Activated CD4-positive, alpha-beta T cell treated with anti-CD3 and anti-CD28 coated beads, Interleukin-2, Interleukin-6, amounts not matched to agents 100 ng/mL and 50 ng/mL, durations not matched to agents 16 hours and 8 hours (primary cell): Measurements from ENCODE around the gene PSMB11.
"Not testable (repeated sequence)": the region's sequence is repeated elsewhere in the genome, so short reads cannot be mapped to it uniquely, and the experiment has no call there.

Experiments used
- DNase-seq: peaks from one replicate; pipeline ENCODE4 v3.0.0-alpha.2; 2020

Gene PSMB11, protein sequence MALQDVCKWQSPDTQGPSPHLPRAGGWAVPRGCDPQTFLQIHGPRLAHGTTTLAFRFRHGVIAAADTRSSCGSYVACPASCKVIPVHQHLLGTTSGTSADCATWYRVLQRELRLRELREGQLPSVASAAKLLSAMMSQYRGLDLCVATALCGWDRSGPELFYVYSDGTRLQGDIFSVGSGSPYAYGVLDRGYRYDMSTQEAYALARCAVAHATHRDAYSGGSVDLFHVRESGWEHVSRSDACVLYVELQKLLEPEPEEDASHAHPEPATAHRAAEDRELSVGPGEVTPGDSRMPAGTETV

DNA sequence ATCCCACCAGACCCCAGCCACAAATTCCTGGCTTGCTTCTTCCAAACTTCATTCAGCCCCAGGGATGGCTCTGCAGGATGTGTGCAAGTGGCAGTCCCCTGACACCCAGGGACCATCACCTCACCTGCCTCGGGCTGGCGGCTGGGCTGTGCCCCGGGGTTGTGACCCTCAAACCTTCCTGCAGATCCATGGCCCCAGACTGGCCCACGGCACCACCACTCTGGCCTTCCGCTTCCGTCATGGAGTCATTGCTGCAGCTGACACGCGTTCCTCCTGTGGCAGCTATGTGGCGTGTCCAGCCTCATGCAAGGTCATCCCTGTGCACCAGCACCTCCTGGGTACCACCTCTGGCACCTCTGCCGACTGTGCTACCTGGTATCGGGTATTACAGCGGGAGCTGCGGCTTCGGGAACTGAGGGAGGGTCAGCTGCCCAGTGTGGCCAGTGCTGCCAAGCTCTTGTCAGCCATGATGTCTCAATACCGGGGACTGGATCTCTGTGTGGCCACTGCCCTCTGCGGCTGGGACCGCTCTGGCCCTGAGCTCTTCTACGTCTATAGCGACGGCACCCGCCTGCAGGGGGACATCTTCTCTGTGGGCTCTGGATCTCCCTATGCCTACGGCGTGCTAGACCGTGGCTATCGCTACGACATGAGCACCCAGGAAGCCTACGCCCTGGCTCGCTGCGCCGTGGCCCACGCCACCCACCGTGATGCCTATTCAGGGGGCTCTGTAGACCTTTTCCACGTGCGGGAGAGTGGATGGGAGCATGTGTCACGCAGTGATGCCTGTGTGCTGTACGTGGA lies at the start of gene PSMB11:
Gene PSMB11, plus strand, starts transcription at position 51 of the 804 bp plus-strand sequence. Its CDS starts 14 bp downstream, at position 65.
- no peak for DNase-seq

- DNase-seq = no peak
Observed at GRCh38 chr14:22993517-22993916, 48.5 kb upstream of the PSMB11 start.

DNA sequence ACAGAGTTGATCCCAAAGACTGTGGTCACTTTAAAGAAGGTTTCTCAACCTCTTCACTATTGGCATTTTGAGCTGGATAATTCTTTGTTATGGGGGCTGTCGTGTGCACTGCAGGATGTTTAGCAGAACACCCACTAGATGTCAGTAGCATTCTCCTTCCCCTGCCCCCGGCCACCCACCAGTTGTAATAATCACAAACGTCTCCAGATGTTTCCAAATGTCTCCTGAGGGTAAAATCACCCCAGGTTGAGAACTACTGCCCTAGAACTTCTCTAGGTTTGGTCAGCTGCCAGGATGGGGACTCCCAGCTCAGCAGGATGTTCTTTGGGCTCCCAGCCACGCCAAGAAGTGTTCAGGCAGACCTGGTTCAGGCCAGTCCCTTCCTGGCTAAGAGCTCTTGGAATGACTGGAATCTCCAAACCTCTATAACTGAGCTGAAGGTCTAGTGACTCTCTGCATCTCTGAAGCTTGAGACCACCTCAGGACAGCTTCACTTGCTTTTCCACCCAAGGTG lies 47.2 kb upstream of the PSMB11 start:
- DNase-seq = peak; percentile 33

DNA sequence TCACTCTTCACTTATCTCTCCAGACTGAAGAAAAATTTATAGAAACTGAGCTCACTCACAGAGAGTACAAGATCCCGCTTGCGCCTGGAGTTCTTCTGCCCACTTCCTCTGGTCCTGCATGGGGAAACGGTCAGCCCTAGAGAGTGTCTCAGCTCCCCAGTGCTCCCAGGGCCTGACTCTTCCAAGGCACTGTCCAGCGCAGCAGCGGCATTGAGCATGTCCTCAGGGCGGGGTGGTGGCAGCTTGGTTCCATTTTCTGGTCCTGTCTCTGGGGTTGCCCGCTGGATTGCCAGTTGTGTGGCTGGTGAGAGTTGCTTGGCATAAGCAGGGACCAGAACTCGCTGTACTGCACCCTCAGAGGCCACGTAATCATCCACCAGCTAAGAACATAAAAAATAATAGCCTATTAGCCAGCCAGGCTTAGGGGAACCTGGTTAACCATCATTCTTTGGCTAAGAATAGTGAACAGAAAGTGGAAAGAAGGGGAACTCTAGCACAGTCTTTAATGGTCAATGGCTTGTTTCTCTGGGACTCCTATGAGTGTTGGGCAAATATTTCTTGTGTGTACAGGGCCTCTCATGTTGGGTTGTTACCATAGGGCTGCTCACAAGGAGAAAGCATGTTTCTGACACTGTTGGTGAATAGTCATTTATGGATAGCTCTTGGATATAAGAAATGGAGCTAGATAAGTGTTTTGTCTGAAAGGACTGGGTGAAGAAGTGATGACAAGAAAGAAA lies 46.0 kb upstream of the PSMB11 start:
- DNase-seq = no peak

DNA sequence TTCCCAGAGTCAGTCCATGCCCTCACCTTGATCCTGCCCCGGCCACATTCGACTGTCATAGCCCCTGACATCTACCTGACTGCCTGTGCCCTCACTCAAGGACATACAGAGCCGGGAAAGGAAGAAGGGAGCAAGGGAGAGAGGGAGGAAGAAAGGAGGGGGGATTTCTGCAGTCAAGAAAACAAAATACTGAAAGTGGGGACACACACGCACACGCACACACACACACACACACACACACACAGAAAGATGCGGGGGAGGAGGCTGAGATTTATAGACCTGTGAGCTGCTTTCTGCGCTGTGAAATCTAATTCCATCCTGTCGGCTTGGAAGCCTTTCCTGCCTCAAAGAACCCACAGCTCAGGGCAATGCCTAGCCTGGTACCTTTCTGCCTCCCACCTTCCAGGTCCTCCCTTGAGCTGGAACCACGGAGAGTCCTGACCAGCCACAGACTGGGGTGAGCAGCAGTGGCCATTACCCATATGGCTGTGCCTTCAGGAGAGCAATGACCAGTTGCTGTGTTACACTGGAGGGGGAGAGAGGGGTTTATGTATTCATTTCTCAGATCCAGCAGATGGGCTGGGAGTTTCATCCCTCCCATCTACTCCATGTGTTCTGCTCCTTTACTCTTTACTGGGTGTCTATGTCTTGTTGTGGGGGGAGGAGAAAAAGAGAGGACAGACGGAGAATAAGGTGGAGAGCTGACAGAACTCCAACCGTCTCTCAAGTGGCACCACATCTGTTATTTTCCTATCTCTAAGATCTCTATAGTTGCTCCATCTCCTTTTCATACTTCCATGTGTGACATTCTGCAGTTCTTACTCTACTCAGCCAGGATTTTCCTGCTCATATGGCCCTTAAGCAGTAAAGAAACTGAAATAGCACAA lies 45.0 kb upstream of the PSMB11 start:
- DNase-seq = no peak

- DNase-seq = no peak
Observed at GRCh38 chr14:22997676-22998323, 44.2 kb upstream of the PSMB11 start.

- no peak for DNase-seq
Observed at GRCh38 chr14:22998329-22999012, 43.5 kb upstream of the PSMB11 start.

- DNase-seq = no peak
Observed at GRCh38 chr14:23000860-23001259, 41.2 kb upstream of the PSMB11 start.

DNA sequence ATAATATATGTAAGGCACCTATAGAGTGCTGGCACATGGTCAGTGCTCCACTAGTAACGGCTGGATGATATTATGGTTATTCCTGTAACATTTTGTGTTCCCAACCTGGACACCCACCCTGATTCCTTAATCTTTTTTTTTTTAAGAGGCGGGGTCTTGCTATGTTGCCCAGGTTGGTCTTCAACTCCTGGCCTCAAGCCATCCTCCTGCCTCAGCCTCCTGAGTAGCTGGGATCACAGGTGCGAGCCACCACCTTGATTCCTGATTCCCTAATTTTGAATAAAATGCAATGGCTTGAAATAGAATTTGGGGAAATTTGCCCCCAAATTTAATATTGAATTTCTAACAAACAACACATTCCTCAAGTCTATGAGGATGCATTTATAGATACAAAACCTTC lies 39.4 kb upstream of the PSMB11 start:
- DNase-seq = no peak

DNA sequence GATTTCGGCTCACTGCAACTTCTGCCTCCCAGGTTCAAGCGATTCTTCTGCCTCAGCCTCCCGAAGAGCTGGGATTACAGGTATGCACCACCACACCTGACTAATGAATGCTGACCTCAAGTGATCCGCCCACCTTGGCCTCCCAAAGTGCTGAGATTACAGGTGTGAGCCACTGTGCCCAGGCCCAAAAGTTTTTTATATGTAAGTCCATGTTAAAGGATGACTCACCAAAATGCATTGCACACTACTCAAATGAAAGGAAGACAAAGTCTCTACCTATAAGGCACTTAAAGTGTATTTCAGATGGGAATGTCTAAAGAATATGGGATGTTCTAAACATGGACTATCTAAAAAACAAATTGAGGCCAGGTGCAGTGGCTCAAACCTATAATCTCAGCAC lies 37.7 kb upstream of the PSMB11 start:
- not testable (repeated sequence) for DNase-seq

DNA sequence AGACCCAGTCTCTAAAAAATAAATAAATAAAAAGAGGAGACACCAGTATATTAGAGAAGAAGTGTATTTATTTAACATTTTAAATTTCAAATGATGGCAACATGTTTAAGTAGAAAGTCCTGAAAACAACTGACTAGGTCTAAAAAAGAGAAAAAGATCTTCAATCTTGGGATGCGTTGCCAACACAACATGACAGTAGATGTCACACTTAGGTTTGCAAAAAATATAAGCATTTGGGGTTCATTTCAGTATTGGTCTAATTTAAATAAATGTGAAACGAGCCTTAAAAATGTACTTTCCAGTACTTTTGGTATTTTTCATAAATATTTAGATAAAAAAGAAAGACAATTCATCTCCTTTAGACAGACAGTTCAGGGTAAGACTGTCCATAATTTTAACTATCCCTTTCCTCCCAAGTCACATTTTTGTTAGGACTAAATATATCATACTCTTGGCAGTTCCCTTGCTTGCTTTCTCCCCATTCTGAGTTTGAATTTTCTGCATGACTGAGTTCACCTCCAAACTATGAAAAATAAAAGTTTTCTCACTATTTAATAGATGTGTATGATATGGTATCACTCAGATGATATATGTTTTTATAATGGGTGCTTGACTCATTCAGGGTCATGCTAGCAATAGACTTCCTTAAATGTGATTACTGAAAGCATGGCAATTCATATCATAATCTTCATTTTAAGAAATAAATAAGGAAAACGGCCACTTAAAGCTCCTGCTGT lies 36.4 kb upstream of the PSMB11 start:
- DNase-seq = no peak

DNA sequence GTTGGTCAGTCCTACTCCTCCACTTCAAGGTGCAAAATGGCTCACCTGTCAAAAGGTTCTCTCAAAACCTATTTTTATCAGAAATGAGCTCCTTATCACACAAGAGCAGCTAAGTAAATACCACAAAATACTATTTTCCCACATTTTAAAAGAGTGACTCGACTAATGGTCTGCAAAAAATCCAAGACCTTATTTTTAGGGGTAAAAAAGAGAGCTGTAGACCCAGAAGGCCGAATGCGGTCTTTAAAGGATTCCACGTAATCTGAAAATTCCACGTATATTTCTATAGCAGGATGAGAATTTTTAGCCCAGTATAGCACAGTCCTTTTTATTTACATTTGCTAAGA lies 35.9 kb upstream of the PSMB11 start:
- DNase-seq = no peak

DNA sequence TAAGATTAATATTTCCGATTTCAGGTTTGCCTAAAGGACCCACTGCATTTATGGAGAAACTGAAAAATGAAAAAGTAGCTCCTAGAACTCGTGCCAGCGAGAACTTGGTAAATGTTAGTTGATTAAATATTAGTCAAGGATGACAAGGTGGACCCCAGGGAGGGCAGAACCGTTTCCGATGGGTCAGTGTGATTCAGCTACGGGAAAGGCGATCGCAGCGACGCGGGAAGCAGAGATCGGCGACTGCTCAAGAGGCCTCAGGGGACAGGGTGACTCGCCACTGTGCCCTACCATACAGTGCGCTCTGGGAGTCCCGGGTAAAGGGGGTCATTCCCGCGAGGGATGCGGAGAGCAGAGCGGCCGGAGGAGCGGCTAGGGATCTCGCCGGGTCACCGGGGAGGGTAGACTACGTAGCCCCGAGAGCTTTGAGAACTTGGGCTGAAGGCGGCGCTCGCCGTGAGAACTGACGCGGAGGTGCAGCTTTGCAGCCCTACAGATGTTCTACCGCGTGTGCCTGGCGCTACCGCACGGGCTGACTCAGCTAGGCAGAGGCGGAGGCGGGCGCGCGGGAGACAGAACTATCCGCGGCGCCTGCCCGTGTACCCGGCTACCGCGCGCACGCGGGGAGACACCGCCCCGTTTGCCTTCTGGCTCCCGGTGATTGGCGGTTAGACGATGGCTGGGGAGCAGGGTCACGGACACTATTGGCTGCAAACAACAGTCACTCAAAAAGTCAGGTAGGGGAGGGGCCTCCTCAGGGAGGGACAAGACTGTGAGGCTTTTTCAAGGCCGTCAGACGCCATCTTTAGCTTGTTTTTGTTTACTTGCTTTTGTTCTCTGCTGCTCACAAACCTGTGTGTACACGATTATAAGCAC lies 35.2 kb upstream of the PSMB11 start:
- peak; percentile 99 for DNase-seq

- DNase-seq = peak; percentile 18
Observed at GRCh38 chr14:23008831-23009230, 33.2 kb upstream of the PSMB11 start.

DNA sequence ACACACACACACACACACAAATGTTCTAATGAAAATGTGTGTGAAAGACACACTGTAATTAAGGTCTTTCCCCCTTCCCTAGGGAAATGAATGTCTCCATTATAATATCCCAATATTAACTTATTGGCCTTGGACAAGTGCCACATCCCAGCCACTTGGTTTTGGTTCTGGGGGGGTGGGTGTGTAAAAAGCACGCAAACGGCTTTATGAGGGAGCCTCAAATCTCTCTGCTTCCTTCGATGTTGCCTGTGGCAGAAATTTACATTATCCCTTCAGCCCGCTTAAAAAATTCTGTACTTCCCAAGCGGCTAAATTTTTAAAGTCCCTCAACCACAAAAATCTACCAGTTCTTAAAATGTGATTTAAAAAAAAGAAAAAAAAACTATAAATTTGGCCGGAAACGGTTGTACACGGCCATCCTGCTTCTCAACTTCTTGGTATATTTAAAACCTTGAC lies 32.5 kb upstream of the PSMB11 start:
- DNase-seq = no peak

GRCh38 chr14:23009939-23010726 lies 31.9 kb upstream of the PSMB11 start, which contains the start of gene C14orf93:
C14orf93 (minus strand) TSS chr14:23010143; CDS start chr14:22999023, 11,120 bp downstream.
- peak; percentile 89 for DNase-seq

GRCh38 chr14:23013054-23013748 lies 28.8 kb upstream of the PSMB11 start:
- no peak for DNase-seq

DNA sequence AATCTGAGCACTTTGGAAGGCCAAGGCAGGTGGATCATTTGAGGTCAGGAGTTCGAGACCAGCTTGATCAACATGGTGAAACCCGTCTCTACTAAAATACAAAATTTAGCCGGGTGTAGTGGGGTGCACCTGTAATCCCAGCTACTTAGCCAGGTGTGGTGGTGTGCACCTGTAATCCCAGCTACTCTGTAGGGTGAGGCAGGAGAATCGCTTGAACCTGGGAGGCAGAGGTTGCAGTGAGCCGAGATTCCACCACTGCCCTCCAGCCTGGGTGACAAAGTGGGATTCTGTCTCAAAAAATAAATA lies 28.3 kb upstream of the PSMB11 start:
- not testable (repeated sequence) for DNase-seq
